ENCODE results near the gene EIF5.
"Not testable (repeated sequence)": the region's sequence is repeated elsewhere in the genome, so short reads cannot be mapped to it uniquely, and the experiment has no call there.

The EIF5 gene

GRCh38 chr14:103339561-103339960, 5.5 kb downstream of the EIF5 start:
- no peak for DNase-seq

GRCh38 chr14:103340480-103341212, 6.6 kb downstream of the EIF5 start:
- no peak for DNase-seq

- no peak for DNase-seq
Observed at GRCh38 chr14:103341250-103342129, 7.5 kb downstream of the EIF5 start.

- DNase-seq = no peak
Observed at GRCh38 chr14:103343164-103343879, 9.3 kb downstream of the EIF5 start.

GRCh38 chr14:103343905-103344797, 10.1 kb downstream of the EIF5 start:
- DNase-seq = no peak

- peak; percentile 43 for DNase-seq
Observed at GRCh38 chr14:103346286-103346685, 12.2 kb downstream of the EIF5 start.

GRCh38 chr14:103347091-103347815, 13.2 kb downstream of the EIF5 start:
- no peak for DNase-seq

- peak; percentile 39 for DNase-seq
Observed at GRCh38 chr14:103348154-103348553, 14.1 kb downstream of the EIF5 start.

- DNase-seq = no peak
Observed at GRCh38 chr14:103349982-103350381, 15.9 kb downstream of the EIF5 start.

GRCh38 chr14:103353362-103353761, 19.3 kb downstream of the EIF5 start:
- no peak for DNase-seq

- no peak for DNase-seq
Observed at GRCh38 chr14:103354141-103354540, 20.1 kb downstream of the EIF5 start.

- DNase-seq = no peak
Observed at GRCh38 chr14:103356024-103356682, 22.1 kb downstream of the EIF5 start.

- not testable (repeated sequence) for DNase-seq
Observed at GRCh38 chr14:103357552-103357951, 23.5 kb downstream of the EIF5 start.

GRCh38 chr14:103360548-103360947, 26.5 kb downstream of the EIF5 start:
- DNase-seq = no peak

- peak; percentile 97 for DNase-seq
Observed at GRCh38 chr14:103361867-103362266, 27.8 kb downstream of the EIF5 start.

GRCh38 chr14:103362780-103363179, 28.7 kb downstream of the EIF5 start:
- DNase-seq = peak; percentile 47

GRCh38 chr14:103366741-103367140, 32.7 kb downstream of the EIF5 start:
- no peak for DNase-seq

GRCh38 chr14:103367995-103368394, 34.0 kb downstream of the EIF5 start:
- no peak for DNase-seq

GRCh38 chr14:103370087-103370486, 36.0 kb downstream of the EIF5 start:
- no peak for DNase-seq

- no peak for DNase-seq
Observed at GRCh38 chr14:103372017-103372416, 38.0 kb downstream of the EIF5 start.
